HFF-Myc (cell line): ENCODE measurements around the gene GRM3.

Source experiments
- DNase-seq: peaks from one replicate; pipeline ENCODE4 v3.0.0-alpha.2; 2011; ENCODE audit warnings: low read depth; ENCODE audit errors: extremely low read depth
- H3K4me3 ChIP-seq: replicated peaks from 2 replicates; pipeline ENCODE4 v1.5.1; 2011; ENCODE audit warnings: low read depth, mild to moderate bottlenecking, control low read depth, low read length
- TF ChIP-seq, protein P1 (sequence below): IDR thresholded peaks from 2 replicates; pipeline ENCODE4 v1.5.1; 2012; ENCODE audit warnings: mild to moderate bottlenecking, low read depth, low read length, control low read depth; ENCODE audit errors: missing control alignments

The GRM3 gene

DNA sequence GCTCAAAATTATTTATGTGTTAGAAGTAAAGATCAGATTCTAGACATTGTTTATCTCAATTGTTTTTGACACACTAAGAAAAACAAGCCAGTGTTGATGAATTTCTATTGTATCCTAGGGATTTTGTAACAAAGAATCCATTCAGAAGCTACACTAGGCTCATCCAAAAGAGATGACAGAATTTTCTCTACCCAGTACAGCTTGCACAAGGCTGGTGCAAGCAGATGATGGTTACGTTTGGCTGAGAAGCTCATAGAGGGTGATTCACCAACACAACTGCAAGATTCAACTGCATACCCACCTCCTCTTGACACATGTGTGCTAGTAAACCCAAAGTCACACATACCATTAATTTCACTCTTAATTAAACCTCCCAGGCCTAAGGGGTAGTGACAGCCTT is 20.8 kb downstream of the GRM3 start:
- no peak for DNase-seq
- TF ChIP-seq, protein P1, sequence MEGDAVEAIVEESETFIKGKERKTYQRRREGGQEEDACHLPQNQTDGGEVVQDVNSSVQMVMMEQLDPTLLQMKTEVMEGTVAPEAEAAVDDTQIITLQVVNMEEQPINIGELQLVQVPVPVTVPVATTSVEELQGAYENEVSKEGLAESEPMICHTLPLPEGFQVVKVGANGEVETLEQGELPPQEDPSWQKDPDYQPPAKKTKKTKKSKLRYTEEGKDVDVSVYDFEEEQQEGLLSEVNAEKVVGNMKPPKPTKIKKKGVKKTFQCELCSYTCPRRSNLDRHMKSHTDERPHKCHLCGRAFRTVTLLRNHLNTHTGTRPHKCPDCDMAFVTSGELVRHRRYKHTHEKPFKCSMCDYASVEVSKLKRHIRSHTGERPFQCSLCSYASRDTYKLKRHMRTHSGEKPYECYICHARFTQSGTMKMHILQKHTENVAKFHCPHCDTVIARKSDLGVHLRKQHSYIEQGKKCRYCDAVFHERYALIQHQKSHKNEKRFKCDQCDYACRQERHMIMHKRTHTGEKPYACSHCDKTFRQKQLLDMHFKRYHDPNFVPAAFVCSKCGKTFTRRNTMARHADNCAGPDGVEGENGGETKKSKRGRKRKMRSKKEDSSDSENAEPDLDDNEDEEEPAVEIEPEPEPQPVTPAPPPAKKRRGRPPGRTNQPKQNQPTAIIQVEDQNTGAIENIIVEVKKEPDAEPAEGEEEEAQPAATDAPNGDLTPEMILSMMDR, result no peak
- no peak overlapping the region for H3K4me3 ChIP-seq

DNA sequence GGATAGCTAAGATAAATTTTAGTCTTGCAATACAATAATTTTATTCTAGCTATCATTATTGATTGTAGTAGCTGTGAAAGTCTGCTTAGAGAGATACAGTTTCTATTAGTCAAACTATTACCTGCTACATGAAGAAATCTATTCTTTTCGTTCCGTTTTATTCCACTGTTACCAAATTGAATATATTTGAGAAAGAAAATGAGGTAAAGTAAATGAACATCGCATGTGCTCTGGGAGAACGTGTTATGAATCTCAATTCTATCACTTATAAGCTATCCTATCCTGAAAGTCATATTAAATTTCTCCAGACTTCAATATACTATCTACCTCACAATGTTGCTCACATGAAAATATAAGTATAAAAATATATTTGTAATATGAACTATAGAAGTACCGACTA is 21.3 kb downstream of the GRM3 start:
- no peak overlapping the region for H3K4me3 ChIP-seq
- DNase-seq, result no peak
- TF ChIP-seq, protein P1, result no peak

DNA sequence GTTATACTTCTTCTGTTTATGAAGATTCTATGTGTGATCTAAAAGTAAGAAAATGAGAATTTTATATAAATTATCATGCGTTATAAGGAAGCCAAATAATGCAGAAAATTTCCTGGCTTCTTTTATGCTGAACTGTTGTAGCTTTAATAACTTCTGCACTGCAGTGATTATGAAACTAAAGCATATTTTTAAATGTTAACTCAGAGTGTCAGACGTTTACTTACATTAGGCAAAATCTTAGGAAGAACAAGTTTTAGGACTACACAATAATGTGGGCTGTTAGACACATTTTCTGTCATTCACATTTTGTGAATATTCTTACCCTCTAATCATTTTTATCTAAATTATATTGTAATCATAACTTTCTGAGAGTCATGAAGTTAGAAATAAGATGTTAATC is 22.0 kb downstream of the GRM3 start:
- TF ChIP-seq, protein P1, result no peak

DNA sequence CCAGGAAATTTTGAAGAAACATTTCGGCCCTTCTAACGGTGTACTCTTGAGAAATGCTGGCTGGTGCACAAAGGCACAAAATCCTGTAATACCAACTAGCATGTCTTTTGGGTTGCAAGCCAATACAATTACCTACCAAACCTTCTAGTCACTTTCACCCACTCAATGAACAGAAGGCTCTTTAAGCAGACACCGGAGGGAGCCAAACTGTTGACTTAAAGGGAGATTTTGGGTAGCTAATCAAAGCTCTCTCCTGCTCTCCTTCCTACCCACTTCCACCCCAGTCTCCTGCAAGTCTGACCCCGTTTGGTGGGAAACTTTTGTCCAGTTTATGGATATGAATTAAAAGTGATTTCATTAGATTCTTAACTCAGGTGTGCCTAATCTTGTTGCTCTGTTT is 24.0 kb downstream of the GRM3 start:
- H3K4me3 ChIP-seq, result no peak overlapping the region
- no peak for DNase-seq
- TF ChIP-seq, protein P1, result no peak

More for the DNA sequence above, 22.0 kb downstream of the GRM3 start:
- no peak for DNase-seq
- no peak overlapping the region for H3K4me3 ChIP-seq

DNA sequence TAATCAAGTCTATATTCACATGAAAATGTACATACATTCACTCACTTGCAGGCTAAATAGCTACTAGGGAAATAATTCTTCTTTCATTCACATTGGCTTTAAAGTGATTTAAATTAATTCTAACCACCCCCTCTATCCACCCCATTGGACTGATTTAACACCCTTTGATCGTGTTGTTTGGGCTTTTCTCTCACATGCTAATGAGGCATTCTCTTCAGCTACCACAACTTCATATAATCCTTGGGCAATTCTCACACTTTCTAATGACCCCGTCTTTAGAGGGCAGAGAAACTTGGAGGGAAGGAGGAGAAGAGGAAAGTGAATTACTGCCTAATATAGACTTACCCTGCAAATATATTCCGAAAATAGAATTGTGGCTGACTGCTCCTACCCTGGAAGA is 24.6 kb downstream of the GRM3 start:
- DNase-seq, result no peak
- TF ChIP-seq, protein P1, result no peak
- H3K4me3 ChIP-seq, result no peak overlapping the region

DNA sequence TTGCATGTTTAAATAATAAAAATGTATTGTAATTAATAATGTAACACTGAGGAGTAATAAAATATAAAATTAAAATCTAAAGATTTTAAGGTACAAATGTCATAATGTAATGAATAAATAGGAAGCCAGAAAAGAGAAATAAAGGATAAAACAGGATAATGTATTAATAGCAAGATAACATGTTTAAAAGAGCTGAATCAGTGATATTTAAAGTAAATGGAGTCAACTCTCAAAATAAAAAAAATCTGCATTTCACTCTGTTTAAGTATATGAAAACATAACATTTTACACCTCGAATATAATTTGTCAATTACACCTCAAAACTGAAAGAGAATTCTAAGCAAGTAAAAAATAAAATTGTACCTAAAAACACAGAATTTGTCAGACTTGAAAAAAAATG is 44.1 kb downstream of the GRM3 start:
- H3K4me3 ChIP-seq, result no peak overlapping the region
- TF ChIP-seq, protein P1, result no peak
- no peak for DNase-seq

DNA sequence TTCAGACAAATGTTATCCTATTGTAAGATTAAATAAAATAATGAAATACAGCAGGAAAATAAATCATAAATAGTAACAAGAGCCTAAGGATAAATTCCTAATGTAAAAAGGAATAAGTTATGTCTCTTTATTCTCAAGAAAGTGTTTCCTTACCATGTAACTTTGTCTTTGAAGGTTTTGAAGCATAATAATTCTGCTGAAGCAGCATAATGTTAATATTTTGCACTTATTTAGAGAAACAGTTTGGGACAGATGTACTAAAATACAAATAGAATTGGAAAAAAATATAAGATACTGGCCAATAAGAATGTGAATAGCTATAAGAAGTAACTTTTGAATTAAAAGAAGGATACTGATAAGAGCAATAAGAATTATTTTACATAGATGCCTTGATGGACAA is 45.7 kb downstream of the GRM3 start:
- DNase-seq, result no peak
- TF ChIP-seq, protein P1, result no peak
- no peak overlapping the region for H3K4me3 ChIP-seq
